ENCODE measurements around the gene TTC39C. TPM values are rescaled to one million over a fixed set of nuclear protein-coding genes. Genes with fewer than 3 reads are reported as not detected.
"Not testable (repeated sequence)": the region's sequence is repeated elsewhere in the genome, so short reads cannot be mapped to it uniquely, and the experiment has no call there.

The TTC39C gene
- total RNA-seq, 2 donors from 2014 or later: 8.8 to 9.5 TPM

- H3K4me1 ChIP-seq: no peaks in the 10 kb centered on the region
- TF ChIP-seq, protein P1, sequence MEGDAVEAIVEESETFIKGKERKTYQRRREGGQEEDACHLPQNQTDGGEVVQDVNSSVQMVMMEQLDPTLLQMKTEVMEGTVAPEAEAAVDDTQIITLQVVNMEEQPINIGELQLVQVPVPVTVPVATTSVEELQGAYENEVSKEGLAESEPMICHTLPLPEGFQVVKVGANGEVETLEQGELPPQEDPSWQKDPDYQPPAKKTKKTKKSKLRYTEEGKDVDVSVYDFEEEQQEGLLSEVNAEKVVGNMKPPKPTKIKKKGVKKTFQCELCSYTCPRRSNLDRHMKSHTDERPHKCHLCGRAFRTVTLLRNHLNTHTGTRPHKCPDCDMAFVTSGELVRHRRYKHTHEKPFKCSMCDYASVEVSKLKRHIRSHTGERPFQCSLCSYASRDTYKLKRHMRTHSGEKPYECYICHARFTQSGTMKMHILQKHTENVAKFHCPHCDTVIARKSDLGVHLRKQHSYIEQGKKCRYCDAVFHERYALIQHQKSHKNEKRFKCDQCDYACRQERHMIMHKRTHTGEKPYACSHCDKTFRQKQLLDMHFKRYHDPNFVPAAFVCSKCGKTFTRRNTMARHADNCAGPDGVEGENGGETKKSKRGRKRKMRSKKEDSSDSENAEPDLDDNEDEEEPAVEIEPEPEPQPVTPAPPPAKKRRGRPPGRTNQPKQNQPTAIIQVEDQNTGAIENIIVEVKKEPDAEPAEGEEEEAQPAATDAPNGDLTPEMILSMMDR (IDR thresholded peaks at IDR 0.05): no peak
- DNase-seq: no peak
- H3K27ac ChIP-seq: no peak overlapping the region
- H3K27me3 ChIP-seq: no peaks in the 10 kb centered on the region
- no peaks in the 10 kb centered on the region for H3K9me3 ChIP-seq
- no peak overlapping the region for H3K9ac ChIP-seq (ENCODE audit: low read depth in 2 of 2, low read length in 2 of 2)
- intact Hi-C loops (cut with DNase I): no loop called here
- H3K36me3 ChIP-seq: no peaks in the 10 kb centered on the region
- no peak overlapping the region for H3K4me3 ChIP-seq
These were observed 43.2 kb downstream of the TTC39C start for GRCh38 chr18:24057804-24058203.

GRCh38 chr18:24059385-24059784 is 44.8 kb downstream of the TTC39C start:
- intact Hi-C loops (cut with DNase I); H3K4me1 ChIP-seq; DNase-seq: not testable (repeated sequence)

DNA sequence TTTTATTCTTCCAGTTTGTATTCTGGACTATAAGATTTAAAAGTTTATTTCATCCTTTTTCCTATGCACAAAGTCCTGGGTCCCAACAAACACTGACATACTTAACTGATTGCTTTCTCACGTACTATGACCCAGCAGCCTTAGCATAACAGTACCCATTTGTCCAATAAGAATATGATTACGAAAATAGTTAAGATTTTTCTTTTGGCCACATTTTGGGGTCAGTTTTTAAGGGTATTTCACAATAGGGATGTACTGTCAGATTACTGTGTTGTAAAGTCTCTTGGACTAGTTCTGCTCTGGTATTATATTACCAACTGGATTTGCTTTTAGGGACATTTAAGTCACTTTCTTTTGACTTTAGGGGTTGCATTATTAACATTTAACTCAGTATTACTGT is 46.1 kb downstream of the TTC39C start:
- Histone ChIP-seq H3K27ac (no peak overlapping the region), H3K4me1 (no peaks in the 10 kb centered on the region), H3K27me3 (no peaks in the 10 kb centered on the region), H3K9ac (ENCODE audit: low read depth in 2 of 2, low read length in 2 of 2) (no peak overlapping the region), H3K4me3 (no peak overlapping the region), H3K9me3 (no peaks in the 10 kb centered on the region), H3K36me3 (no peaks in the 10 kb centered on the region)
- no peak for DNase-seq
- intact Hi-C loops (cut with DNase I): no loop called here
- TF ChIP-seq, protein P1 (IDR thresholded peaks at IDR 0.05): no peak

More at GRCh38 chr18:24059385-24059784, 44.8 kb downstream of the TTC39C start:
- not testable (repeated sequence) for H3K9ac ChIP-seq (ENCODE audit: low read depth in 2 of 2, low read length in 2 of 2); H3K9me3 ChIP-seq; H3K27me3 ChIP-seq; H3K27ac ChIP-seq; H3K36me3 ChIP-seq; H3K4me3 ChIP-seq

DNA sequence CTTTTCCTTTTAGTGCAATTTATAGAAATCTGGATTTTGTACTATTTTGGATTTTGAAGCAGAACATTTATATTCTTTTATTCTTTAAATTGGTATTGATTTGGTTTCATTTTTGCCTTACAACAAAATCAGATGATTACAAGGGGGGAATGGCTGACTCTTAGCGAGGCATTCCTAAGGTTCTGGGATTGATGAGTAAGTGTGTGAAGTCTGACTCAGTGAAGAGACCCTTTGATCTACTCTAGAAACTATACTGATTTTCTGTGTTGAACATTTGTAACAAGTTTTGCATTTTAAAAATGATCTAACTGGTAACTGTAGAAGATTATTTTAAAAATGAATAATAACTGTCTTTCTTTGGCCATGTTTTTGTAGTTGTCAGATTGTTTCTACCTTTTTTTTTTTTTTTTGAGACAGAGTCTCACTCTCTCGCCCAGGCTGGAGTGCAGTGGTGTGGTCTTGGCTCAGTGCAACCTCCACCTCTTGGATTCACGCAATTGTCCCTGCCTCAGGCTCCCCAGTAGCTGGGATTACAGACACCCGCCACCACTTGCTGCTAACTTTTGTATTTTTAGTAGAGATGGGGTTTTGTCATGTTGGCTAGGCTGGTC is 48.7 kb downstream of the TTC39C start:
- no peak overlapping the region for H3K4me3 ChIP-seq
- no peak for DNase-seq
- H3K9ac ChIP-seq (ENCODE audit: low read depth in 2 of 2, low read length in 2 of 2): no peak overlapping the region
- H3K27me3 ChIP-seq: no peaks in the 10 kb centered on the region
- no peaks in the 10 kb centered on the region for H3K36me3 ChIP-seq
- H3K9me3 ChIP-seq: no peaks in the 10 kb centered on the region
- TF ChIP-seq, protein P1 (IDR thresholded peaks at IDR 0.05): no peak
- intact Hi-C loops (cut with DNase I): no loop called here
- H3K4me1 ChIP-seq: no peaks in the 10 kb centered on the region
- no peak overlapping the region for H3K27ac ChIP-seq

- H3K9ac ChIP-seq (ENCODE audit: low read depth in 2 of 2, low read length in 2 of 2): no peak overlapping the region
- no peaks in the 10 kb centered on the region for H3K27me3 ChIP-seq
- no peak for DNase-seq
- no peaks in the 10 kb centered on the region for H3K36me3 ChIP-seq
- H3K9me3 ChIP-seq: no peaks in the 10 kb centered on the region
- no peak overlapping the region for H3K4me3 ChIP-seq
- H3K27ac ChIP-seq: no peak overlapping the region
- TF ChIP-seq, protein P1 (IDR thresholded peaks at IDR 0.05): no peak
- no peaks in the 10 kb centered on the region for H3K4me1 ChIP-seq
- intact Hi-C loops (cut with DNase I): no loop called here
These were observed 50.0 kb downstream of the TTC39C start for GRCh38 chr18:24064391-24065100.

DNA sequence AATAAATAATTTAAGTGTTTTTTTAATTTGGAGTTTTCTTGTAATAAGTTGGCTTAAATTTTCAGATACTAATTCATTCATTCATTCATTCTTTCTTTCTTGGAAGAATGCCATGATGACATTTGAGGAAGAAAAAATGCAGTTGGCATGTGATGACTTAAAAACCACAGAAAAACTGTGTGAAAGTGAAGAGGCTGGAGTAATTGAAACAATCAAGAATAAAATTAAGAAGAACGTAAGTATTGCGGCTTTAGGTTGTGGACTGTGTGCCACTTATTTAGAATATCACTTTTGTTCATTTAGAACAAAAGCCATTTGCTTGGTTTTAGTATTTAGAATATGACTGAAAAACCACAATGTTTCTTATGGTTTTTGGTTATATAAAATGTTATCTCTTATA is 51.4 kb downstream of the TTC39C start:
- Histone ChIP-seq H3K36me3 (no peaks in the 10 kb centered on the region), H3K9me3 (no peaks in the 10 kb centered on the region), H3K4me1 (no peaks in the 10 kb centered on the region), H3K4me3 (no peak overlapping the region), H3K27ac (no peak overlapping the region), H3K27me3 (no peaks in the 10 kb centered on the region), H3K9ac (ENCODE audit: low read depth in 2 of 2, low read length in 2 of 2) (no peak overlapping the region)
- intact Hi-C loops (cut with DNase I): no loop called here
- no peak for DNase-seq
- TF ChIP-seq, protein P1 (IDR thresholded peaks at IDR 0.05): no peak

Data from colonic mucosa (tissue), 4 donors.